Fibroblast of villous mesenchyme (primary cell): ENCODE measurements around the gene BUB1B. TPM values are rescaled to one million over a fixed set of nuclear protein-coding genes. Genes with fewer than 3 reads are reported as not detected.

Source experiments
- DNase-seq: peaks from one replicate; pipeline ENCODE4 v3.0.0-alpha.2; 2010; ENCODE audit warnings: low read depth
- H3K4me3 ChIP-seq: 2 replicates; pipeline ENCODE4 v1.5.1; 2011; ENCODE audit warnings: low read depth, mild to moderate bottlenecking, low read length
- total RNA-seq: library from RNA; depleted of rRNA; stranded (reverse); fragments of >200 nt; gene quantifications from 2 replicates; pipeline ENCODE4 v1.2.3, GENCODE V29; 2012
- TF ChIP-seq, protein P1 (sequence below): IDR thresholded peaks from 2 replicates; pipeline ENCODE4 v1.5.1; 2012; ENCODE audit warnings: low read depth, mild to moderate bottlenecking, low read length; ENCODE audit not compliant: insufficient read depth

The BUB1B gene
- total RNA-seq, 1 donor, result 19.9 TPM

GRCh38 chr15:40242601-40243000 is 81.7 kb downstream of the BUB1B start:
- no peak overlapping the region for H3K4me3 ChIP-seq
- no peak for DNase-seq
- TF ChIP-seq, protein P1, sequence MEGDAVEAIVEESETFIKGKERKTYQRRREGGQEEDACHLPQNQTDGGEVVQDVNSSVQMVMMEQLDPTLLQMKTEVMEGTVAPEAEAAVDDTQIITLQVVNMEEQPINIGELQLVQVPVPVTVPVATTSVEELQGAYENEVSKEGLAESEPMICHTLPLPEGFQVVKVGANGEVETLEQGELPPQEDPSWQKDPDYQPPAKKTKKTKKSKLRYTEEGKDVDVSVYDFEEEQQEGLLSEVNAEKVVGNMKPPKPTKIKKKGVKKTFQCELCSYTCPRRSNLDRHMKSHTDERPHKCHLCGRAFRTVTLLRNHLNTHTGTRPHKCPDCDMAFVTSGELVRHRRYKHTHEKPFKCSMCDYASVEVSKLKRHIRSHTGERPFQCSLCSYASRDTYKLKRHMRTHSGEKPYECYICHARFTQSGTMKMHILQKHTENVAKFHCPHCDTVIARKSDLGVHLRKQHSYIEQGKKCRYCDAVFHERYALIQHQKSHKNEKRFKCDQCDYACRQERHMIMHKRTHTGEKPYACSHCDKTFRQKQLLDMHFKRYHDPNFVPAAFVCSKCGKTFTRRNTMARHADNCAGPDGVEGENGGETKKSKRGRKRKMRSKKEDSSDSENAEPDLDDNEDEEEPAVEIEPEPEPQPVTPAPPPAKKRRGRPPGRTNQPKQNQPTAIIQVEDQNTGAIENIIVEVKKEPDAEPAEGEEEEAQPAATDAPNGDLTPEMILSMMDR, result no peak

DNA sequence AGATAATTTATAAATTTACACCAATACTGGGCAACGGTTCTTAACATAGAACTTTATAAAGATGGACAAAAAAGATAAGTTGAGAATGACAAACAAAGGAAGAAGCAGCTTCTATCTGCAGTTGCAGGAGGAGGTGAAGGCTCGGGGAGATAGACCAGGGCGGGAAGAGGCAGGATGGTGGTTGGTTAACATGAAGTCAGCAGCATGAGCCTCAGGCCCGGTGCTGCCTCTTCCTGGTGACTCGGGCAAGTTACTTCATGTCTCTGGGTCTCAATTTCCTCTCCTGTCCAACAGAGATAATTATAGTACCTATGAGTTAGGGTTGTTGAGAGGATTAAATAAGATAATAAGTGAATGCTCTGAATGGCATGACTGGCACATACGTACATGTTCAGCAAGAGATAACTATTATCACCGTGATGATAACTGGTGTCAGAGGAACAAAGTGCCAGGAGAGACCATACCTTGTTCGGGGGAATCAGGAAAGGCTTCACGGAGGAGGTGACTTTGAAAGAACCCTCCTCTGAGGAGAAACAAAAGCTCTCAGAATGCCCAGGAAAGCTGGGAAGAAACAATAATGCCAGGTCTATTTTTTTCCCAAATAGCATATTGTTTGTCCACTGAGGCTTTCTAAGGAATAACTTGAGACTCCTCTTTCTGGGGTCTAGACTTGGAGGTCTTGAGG is 82.4 kb downstream of the BUB1B start:
- TF ChIP-seq, protein P1, result no peak
- H3K4me3 ChIP-seq, result no peak overlapping the region
- DNase-seq, result no peak

- DNase-seq, result no peak
- TF ChIP-seq, protein P1, result no peak
- H3K4me3 ChIP-seq, result no peak overlapping the region
Observed at GRCh38 chr15:40244961-40245523, 84.2 kb downstream of the BUB1B start.

GRCh38 chr15:40245666-40246450 is 85.0 kb downstream of the BUB1B start:
- no peak for DNase-seq
- TF ChIP-seq, protein P1, result no peak
- H3K4me3 ChIP-seq, result no peak overlapping the region

GRCh38 chr15:40246496-40247280 is 85.8 kb downstream of the BUB1B start:
- no peak overlapping the region for H3K4me3 ChIP-seq
- TF ChIP-seq, protein P1, result no peak
- DNase-seq, result no peak

DNA sequence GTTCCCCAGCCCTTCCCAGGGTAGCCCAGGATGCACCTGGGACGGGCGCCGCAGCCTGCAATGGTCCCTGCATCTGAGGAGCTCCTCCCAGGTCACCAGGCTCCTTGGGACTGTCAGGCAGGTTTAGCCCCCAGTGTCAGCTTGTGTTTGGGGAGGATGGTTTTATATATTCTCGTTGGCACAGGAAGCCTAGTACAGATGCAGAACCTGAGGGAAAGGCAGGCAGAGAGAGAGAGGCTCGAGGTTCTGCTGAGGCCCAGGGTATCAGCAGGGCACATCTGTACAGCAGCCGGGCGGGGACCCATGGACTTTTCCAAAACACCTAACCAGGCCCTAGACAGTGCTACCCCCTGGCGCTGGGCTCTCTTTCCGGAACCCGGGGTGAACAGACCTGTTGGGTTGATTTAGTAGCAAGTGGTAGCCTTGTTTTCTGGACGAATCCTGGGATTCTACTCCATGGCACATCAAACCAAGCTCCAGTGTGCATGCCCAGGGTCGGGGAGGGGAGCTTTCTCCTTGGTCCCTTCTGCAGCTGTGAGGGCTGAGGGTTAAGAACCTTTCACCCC is 86.6 kb downstream of the BUB1B start:
- TF ChIP-seq, protein P1, result no peak
- no peak overlapping the region for H3K4me3 ChIP-seq
- DNase-seq, result no peak
